8988T (cell line): Measurements from ENCODE around the gene TMEM219.
"Not testable (repeated sequence)": the region's sequence is repeated elsewhere in the genome, so short reads cannot be mapped to it uniquely, and the experiment has no call there.

Experiments used
- DNase-seq: peaks from one replicate; pipeline ENCODE4 v3.0.0; 2011

Gene TMEM219

DNA sequence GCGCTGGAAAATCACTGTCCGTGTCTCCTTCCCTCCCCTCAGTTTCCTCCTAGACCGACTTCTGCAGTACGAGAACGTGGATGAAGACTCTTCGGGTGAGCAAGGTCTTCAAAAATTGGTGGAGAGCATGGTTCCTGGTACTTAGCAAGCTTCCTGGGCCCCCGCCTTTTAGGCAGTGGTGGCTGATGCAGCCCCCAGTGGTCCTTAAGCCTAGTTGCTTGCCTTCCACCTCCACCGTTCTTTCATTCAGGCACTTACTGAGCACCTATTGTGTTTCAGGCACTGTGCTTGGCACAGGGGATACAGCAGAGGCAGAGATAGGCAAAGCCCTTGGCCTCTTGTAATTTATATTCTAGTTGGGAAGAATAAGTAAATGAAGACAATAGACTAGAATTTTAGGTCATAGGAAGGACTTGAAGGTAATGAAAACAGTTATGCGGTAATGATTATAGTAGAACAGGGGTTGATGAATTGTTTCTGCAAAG lies 34.9 kb downstream of the TMEM219 start:
- DNase-seq: no peak

DNA sequence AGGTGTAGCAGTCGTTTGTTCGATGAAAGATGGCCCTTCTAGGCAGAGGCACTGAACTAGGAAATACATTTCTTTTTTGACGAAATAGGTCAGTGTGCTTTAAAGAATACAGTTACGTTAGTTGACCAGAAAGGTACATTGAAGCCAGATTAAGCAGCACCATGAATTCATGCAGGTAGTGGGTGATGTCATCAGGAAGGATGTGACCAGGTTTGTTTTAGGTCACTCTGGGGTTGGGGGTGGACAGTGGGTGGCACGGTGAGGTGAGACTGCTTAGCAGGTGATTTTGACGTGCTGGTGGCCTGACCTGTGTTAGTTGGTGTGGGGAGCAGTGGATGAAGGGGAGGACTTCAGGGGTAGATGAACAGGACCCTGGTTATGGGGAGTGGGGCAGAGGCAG lies 37.7 kb downstream of the TMEM219 start:
- no peak for DNase-seq

DNA sequence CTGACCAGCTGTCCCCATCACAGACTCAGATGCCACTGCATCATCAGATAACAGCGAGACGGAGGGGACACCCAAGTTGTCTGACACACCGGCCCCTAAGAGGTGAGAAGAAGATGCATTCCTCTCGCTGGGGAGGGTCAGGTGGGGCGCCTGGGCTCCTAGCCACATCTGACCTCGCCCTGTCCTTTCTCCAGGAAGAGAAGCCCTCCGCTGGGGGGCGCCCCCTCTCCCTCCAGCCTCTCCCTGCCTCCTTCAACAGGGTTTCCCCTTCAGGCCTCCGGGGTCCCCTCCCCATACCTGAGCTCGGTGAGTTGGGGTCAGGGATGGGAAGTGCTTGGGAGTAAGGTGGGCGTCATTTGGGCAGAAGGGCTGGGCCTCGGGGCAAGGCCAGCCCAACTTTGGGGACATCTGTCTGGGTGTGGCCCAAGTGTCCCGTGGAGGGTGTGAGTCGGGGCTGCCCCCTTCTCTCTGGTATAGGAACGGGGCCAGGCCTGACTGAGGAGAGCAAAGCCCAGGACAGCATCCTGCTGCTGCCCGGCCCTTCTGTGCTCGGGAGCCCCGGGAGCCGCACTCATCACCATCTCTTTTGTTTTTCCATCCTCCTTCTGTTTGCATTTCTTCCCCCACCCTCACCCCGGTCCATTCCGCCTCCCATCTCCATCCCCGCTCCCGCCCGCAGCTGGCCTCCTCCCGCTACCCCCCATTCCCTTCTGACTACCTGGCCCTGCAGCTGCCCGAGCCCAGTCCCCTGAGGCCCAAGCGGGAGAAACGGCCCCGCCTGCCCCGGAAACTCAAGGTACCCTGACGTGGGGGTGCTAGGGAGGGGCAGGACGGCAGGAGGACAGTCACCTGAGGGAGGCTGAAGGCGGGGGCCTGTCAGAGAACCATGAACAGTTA lies 39.1 kb downstream of the TMEM219 start:
- no peak for DNase-seq

DNA sequence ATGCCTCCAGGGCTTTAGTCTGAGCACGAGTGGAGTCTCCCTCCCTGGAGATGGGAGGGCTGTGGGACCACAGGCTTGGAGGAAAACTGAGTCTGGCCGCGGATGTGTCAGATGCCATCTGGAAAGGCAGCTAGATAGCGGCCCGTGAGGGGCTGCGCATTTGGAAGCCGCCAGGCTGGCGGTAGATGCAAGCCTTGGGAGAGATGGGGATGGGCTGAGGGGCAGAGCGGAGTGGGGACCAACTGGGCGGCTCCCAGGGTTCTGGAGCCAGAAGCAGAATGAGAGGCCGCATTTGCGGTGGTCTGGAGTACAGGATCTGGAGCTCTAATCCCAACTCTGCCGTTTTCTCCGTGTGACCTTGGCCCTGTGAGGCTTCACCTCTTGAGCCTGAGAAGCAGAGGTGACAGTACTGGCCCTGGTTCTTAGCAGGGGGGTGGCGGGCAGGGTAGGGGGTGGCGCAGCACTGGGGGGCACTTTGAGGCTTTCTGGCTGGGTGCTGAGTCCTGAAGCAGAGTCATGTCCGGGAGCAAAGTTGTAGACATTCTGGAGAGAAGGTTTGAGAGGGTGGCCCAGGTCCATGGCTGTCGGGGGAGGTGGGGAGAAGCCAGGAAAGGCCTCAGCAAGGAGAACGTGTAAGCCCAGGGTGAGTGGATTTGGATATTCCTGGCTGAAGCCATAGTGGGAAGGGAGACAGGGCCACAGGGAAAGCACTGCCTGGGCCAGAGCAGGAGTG lies 40.9 kb downstream of the TMEM219 start:
- DNase-seq: no peak

DNA sequence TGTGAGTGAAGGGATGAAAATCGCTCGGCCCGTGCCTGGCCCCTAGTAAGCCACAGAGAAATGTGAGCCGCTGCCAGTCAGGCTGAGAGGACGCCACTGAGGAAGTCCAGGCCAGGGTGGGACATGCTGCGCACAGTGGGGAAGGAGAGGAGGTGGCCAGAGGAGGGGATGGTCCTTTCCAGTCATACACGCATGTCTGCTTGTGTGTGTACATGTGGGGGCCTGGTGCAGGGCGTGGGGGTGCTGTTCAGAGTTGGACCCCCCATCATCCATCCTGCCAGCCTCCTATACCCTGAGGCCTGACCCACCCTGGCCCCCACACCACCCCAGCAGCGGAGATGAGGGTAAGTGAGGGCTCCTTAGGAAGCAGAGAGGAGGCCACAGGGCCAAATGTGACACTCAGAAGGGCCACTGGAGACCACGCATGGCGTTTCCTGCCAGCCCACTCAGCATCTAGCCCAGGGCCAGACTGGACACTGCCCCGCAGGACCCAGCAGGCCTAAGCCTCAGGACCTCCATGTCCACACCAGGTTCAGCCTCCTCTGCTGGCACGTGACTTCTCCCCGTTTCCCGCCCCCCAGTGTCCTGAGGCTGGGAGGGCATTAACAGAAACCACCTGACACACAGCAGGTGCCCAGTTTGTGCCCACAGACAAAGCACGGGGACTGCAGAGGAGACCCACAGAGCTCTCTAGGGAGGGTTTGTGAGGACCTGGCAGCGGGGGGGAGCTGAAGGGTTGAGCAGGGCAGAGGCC lies 42.0 kb downstream of the TMEM219 start:
- no peak for DNase-seq

DNA sequence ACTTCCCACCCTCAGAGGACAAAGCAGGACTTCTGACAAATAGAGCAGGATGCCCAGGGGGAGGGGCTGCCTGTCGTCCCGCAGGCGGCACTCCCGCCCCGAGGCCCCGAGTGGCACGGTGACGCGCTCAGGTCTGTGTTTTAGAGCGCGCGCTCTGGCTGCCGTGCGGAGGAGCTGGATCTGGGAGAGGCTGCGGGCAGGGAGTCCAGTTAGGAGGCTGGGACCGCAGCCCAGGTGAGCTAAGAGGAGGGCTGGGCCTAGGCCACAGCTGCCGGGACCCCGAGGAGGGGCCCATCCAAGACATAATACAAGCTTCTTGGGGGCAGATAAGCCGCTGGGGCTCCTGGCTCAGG lies 42.5 kb downstream of the TMEM219 start:
- no peak for DNase-seq

DNA sequence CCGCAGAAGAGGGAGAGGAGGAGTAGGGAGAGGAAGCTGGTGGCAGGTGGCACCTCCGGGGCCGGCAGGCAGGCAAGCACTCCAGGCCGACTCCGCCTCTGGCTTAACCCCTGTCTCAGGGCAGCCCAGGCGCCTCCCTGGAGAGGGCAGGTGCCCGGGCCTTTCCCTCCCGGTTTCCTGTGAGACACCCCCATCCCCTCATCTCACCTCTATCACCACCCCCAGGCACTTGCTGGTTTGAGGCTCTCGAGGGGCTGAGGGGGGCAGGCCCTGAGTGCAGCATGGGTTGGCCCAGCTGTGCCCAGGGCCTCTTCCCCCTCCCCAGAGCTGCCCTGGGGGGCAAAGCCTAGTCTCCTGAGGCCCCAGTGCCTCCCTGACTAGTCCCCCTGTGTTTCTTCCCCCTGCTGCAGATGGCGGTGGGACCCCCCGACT lies 42.9 kb downstream of the TMEM219 start:
- DNase-seq: no peak

DNA sequence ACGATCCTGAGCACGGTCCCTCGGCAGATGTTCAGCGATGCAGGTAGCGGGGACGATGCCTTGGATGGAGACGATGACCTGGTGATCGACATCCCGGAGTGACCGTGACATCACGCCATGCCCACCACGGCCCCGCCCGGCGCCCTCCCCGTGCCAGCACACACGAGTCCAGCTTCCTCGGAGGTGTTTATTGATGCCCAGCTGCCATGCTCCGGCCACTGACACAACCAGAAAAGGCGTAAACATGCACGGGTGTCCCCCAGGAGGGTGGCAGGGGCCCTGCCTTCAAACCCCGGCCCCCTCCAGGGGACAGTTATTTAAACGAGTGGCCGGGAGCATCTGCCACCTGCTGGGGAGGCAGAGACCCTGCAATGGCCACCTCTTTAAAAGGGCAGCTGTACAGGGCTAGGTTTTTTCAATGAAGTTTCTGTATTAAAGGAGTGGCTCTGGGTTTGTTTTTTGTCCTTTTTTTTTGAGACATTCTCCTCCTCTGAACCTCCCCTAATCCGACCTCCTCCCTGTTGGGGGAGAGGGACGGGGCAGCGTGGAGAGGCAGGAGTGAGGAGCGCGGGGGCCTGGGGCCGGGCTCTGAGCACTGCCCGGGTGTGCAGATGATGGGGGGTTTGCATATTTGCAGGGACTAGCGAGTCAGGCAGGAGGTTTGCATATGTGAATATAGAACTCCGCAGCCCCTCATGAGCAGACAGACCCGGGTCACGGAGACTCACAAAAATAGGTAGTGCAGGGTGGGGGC lies 43.6 kb downstream of the TMEM219 start:
- peak; percentile 85 for DNase-seq

DNA sequence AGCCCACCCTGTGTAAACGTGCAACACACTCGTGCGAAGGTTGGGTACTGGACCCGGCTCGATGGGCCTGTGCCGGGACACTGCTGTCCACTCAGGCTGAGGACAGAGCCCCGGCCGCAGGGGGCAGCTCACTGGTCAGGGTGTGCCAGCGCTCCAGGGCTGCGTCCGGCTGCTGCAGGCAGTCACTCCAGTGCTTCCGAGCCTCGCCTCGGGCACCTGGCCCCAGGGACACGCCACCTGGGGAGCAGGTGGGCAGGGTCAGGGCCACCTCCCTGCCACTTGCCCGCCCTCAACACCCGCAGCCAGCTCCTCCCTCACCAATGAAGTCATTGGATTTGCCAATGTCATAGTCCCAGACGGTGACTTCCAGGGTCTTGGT lies 44.2 kb downstream of the TMEM219 start:
- DNase-seq: no peak

DNA sequence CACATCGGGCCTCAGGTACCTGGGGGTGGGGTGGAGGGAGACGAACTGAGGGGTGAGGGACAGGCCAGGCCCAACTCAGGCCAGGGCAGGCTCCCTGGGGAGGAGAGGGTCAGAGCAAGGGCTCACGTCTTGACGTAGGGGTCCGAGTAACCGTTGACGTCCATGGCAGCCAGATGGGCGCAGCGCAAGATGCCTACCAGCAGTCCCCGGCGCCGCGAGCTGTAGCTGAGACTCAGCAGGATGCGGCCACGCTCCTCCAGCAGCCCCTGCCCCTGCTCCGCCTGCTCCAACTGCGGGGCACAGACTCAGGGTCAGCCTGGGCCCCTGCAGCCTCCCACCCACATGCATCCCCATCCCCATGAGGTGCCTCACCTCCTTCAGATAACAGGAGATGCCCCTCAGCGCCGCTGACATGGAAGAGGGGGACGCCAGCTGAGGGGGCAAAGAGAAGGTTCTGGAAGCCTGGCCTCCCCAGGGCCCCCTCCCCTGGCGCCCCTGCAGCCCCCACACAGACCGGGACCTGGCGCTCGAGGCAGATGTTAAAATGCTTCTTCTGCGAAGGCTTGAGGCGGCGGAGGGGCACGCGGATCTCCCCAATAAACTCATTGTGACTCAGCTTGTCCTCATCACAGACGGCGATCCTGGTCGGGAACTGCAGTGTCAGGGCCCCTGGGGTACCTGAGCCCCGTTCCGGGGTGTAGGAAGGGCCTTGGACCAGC lies 44.9 kb downstream of the TMEM219 start:
- no peak for DNase-seq

DNA sequence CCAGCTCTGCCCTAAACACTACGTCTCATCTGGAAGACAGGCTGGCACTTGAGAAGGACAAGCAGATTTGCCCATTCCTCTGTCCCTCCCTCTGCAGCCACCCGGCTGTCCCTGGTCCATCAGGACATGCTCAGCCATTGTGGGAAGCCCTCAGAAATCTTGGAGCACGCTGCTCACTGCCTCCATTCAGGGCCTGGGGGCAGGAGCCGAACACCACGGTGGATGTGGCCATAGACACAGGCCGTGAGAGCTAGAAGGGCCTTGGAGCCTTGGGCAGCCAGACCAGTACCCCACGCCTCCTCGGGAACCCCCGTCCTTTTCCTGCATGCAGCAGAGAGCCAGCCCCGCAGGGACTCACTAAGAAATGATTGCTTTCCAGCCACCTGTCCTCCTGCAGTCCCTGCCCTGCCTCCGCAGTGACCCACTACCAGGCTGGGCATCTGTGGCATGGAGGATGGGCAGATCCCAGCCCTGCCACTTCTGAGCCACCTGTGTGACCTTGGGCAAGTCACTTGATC lies 45.6 kb downstream of the TMEM219 start:
- no peak for DNase-seq

DNA sequence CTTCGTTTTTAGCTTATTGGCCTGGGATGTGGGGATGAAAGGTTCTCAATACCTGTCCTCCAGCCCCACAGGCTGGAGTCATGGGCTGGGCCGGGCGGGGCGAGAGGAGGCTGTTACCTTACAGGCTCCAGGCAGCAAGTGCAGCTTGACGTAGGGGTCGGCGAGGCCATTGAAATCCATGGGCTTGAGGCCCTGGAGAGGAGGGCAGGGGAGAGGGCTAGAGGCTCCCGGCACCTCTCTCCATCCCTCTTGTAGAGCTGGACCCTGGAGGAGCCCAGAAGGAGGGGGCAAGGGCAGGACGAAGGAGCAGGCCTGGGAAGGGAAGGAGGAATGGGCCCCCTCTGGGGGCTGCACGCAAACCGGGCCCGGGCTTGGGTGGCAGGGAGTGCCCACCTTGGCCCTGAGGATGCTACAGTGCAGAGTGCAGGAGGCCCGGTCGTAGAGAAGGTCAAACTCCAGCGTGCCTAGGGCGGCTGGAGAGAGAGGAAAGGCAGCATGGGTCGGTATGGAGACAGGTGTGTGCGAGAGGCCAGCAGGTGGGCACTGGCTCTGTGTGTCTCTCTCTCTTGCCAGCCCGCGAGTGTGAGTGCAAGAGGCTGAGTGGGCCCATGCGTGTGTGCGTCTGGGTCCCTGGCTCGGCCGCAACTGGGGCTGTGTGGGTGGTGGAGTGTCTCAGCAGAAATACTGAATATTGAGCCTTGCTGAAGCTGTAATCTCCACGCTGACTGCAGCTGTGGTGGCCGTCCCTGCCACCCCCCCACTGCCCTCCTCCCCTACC lies 47.4 kb downstream of the TMEM219 start:
- no peak for DNase-seq

DNA sequence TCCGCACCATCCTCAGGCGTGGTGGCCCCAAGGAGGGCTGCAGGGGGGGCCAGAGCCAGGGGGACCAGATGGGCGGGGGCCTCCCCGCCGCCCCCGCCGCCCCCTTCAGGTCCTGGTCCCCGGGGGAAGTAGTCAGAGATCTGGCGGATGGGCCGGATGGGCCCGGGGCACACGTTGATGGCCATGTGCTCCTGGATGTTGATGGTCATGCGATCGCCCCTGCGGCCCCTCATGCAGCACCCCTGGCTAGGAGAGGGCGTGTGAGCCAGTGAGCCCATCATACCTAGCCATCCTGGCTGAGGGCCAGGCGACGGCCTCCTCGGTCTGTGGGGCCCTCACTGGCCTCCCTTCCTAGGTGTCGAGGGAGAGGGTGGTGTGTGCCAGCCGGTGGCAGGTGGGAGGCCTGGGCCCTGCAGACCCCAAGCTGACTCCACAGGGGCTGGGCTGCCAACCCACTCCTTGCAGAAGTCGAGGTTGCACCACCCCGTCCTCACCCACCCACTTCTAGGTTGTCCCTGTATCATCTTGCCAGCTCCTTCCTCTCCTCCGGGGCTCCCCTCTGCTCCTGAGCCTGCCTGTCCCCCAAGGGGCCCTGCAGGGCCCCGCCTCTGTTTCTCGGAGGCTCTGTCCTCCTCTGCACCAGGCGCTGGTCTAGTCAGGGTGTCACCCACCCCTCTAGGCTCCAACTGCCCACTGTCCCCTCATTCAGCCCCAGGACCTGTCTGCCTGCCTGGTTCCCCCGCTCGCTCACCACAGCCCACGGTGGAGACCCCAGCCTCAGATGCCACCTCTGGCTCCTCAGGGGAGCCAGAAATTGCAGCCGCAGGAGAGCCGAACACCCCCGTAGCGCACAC lies 48.3 kb downstream of the TMEM219 start:
- DNase-seq: no peak

DNA sequence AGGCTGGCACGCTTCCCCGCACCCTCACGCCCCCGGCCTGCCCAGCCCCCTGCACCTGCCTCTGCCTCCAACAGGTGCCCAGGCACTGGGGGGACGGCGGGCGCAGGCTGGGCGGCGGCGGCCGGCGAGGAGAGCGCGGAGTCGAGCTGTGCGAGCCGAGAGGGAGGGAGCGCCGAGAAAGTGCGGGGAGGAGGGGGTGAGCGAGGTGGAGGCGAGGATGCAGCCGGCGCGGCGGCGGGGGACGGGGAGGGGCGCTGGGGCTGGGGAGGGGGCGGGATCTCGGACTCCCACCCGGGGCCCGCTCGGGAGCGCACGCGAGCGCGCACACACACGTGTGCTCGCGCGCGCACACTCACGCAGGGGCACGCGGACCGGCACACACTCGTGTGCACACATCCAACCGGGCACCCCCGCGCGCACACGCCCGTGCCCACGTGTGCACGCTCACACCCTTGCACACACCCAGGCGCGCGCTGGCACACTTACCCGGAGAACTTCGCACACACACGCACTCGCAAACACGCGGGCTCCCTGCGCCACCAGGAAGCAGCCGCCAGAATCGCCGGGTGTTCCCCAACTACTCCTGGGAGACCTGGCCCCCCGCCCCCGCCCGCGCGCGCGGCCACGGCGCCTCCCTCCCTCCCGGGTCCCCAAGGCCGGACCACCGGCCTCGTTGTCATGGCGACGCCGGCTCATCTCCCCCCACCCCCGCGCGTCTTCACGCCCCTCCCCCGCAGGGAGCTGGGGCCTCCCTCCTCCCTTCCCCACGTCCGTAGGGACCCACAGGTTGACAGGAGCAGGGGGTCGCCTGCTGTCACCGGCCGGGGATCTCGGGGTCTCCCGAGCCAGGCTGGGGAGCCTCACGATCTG lies 49.2 kb downstream of the TMEM219 start, which contains the start of gene DOC2A:
Gene DOC2A (minus strand): TSS at position 184 of the 870 bp plus-strand sequence. CDS start 805 bp downstream, outside the sequence.
- no peak for DNase-seq

DNA sequence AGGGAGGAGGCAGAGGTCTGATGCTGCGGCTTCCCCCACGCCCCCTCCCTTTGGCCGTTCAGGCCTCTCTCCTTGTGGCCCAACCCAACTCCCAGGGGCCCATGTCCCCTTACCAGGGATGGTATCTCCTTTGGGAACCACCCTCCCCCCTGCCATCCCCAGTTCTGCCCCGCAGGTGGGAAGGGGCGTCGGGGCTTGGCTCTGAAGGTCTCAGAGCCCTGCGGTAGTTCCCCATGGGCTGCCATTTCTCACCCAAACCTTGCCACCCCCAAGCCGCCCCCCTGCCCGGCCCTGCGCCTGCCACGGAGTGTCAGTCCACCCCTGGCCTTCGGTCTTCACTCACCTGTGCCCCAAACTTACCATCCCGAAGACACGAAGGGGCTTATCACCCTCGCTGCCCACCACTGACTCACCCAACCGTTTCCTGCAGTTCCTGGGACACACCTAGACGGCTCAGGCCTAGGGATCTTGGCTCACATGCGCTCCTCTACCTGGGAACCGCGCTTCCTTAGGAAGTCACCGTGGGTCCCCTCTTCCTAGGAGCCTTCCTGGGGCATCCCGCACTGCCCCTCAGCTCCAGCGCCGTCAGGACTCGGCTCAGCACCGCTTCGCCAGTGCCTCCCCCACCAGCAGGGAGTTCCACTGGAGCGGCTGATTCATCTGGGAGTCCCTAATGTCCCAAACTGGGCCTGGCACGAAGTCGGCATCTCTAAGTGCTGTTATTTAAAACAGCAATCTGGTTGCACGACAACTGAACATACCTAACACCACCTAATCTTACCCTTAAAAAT lies 50.0 kb downstream of the TMEM219 start:
- no peak for DNase-seq

DNA sequence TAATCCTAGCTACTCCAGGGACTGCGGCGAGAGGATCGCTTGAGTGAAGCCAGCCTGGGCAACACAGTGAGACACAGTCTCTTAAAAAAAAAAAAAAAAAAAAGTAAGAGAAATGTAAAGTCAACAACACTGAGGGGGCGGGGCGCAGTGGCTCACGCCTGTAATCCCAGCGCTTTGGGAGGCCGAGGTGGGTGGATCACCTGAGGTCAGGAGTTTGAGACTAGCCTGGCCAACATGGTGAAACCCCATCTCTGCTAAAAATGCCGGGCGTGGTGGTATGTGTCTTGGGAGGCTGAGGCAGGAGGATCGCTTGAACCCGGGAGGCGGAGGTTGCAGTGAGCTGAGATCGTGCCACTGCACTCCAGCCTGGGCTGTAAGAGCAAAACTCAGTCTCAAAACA lies 50.7 kb downstream of the TMEM219 start:
- not testable (repeated sequence) for DNase-seq

DNA sequence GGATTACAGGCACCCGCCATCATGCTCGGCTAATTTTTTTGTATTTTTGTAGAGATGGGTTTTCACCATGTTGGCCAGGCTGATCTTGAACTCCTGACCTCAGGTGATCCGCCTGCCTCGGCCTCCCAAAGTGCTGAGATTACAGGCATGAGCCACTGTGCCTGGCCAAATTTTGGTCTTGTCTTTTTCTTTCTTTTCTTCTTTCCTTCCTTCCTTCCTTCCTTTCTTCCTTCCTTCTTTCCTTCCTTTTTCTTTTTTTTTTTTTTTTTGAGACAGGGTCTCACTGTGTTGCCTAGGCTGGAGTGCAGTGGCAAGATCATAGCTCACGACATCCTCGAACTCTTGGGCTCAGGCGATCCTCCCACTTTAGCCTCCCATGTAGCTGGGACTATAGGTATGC lies 53.6 kb downstream of the TMEM219 start:
- DNase-seq: not testable (repeated sequence)
